Activated T-helper 1 cell treated with anti-CD3 and anti-CD28 coated beads, Interleukin-2, amount 50 U/mL, for 16 hours (primary cell): ENCODE measurements around the gene KLK11.

ENCODE experiments used
- DNase-seq, 2 donors: peaks; one replicate each; pipeline ENCODE4 v3.0.0-alpha.2; 2020; ENCODE audit warnings: low read depth in 1 of 2, low spot score in 1 of 2

Gene KLK11

GRCh38 chr19:50974702-50975556 lies 51.5 kb downstream of the KLK11 start:
- no peak for DNase-seq

DNA sequence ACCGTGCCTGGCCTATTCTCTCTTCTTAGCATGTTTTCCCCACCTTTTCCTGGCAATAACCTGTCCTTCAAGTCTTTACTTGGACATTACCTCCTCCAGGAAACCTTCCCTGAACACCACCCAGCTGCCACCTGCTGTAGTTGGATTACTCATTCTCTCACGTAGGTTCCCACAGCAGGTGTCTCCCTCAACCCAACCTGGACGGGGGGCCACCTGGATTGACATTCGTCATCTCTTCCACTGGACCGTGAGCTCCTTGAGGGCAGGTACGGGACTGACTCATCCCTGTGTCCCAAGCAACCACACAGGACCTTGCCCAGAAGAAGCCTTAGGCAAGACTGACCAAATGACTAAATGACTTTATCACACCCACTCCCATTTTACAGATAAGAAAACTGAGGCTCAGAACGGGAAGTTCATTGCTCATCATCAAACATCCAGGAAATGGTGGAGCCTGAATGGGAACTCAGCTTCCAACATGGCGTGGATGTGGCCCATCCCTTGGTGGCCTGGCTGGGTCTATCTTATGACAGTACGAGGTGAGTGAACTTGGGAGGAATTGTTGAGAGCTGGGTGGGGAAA lies 53.5 kb downstream of the KLK11 start:
- no peak for DNase-seq
